IPS-20b (cell line): ENCODE results near the gene SAMD14.
A peak's percentile ranks its signal among the peaks of the same experiment; 100 is the strongest.

Source experiments
- H3K27ac ChIP-seq: one replicate; pipeline ENCODE4 v1.5.1; 2013; ENCODE audit warnings: low read length
- H3K27me3 ChIP-seq: 2 replicates; pipeline ENCODE4 v1.6.1; 2013; ENCODE audit warnings: mild to moderate bottlenecking, low read length, inconsistent platforms; ENCODE audit not compliant: insufficient read depth
- H3K36me3 ChIP-seq: 2 replicates; pipeline ENCODE4 v1.6.1; 2013; ENCODE audit warnings: low read depth, mild to moderate bottlenecking, inconsistent platforms, low read length, moderate library complexity; ENCODE audit not compliant: insufficient read depth
- H3K4me1 ChIP-seq: 2 replicates; pipeline ENCODE4 v1.6.1; 2013; ENCODE audit warnings: mild to moderate bottlenecking, control low read depth, inconsistent platforms, low read length, moderate library complexity; ENCODE audit not compliant: insufficient read depth
- H3K4me3 ChIP-seq: 2 replicates; pipeline ENCODE4 v1.5.1; 2013; ENCODE audit warnings: mild to moderate bottlenecking, low read length, inconsistent platforms
- H3K9ac ChIP-seq: 2 replicates; pipeline ENCODE4 v1.6.1; 2013; ENCODE audit warnings: low read depth, mild to moderate bottlenecking, inconsistent platforms, low read length, moderate library complexity
- H3K9me3 ChIP-seq: 2 replicates; pipeline ENCODE4 v1.6.1; 2013; ENCODE audit warnings: mild to moderate bottlenecking, low read depth, low read length, inconsistent platforms; ENCODE audit not compliant: insufficient read depth

SAMD14 gene

GRCh38 chr17:50151937-50152547, 22.1 kb upstream of the SAMD14 start:
- H3K4me1 ChIP-seq, result peaks cover 17% of the 10 kb centered on the region; the same call in 1 of the 2 replicates
- H3K27me3 ChIP-seq, result peaks cover 17% of the 10 kb centered on the region
- peak overlapping the region; percentile 66 for H3K4me3 ChIP-seq
- no peaks in the 10 kb centered on the region for H3K9me3 ChIP-seq
- peak overlapping the region; percentile 96 for H3K27ac ChIP-seq
- no peaks in the 10 kb centered on the region for H3K36me3 ChIP-seq
- peak overlapping the region; percentile 73; the same call in 1 of the 2 replicates for H3K9ac ChIP-seq

GRCh38 chr17:50151041-50151936, 21.3 kb upstream of the SAMD14 start:
- Histone ChIP-seq H3K27me3 (peaks cover 17% of the 10 kb centered on the region), H3K9me3 (no peaks in the 10 kb centered on the region), H3K27ac (no peak overlapping the region), H3K4me3 (peak overlapping the region; percentile 68), H3K4me1 (peaks cover 17% of the 10 kb centered on the region; the same call in 1 of the 2 replicates), H3K36me3 (no peaks in the 10 kb centered on the region), H3K9ac (peak overlapping the region; percentile 46; the same call in 1 of the 2 replicates)

- H3K27me3 ChIP-seq, result peaks cover 17% of the 10 kb centered on the region
- peaks cover 16% of the 10 kb centered on the region; the same call in 1 of the 2 replicates for H3K4me1 ChIP-seq
- H3K27ac ChIP-seq, result no peak within 1 kb of the TSS
- H3K36me3 ChIP-seq, result no peaks in the 10 kb centered on the region
- no peaks in the 10 kb centered on the region for H3K9me3 ChIP-seq
- H3K9ac ChIP-seq, result peak within 1 kb of the TSS; percentile 46; the same call in 1 of the 2 replicates
- peak within 1 kb of the TSS; percentile 68 for H3K4me3 ChIP-seq
Measured at GRCh38 chr17:50150354-50151040, 20.5 kb upstream of the SAMD14 start, which contains the start of gene PPP1R9B. TSS of gene PPP1R9B (minus strand) at chr17:50150677. CDS start at chr17:50150513, 164 bp downstream.

- no peaks in the 10 kb centered on the region for H3K9me3 ChIP-seq
- H3K4me3 ChIP-seq, result peak overlapping the region; percentile 68; the same call in 1 of the 2 replicates
- H3K4me1 ChIP-seq, result peaks cover 12% of the 10 kb centered on the region; the same call in 1 of the 2 replicates
- peaks cover 17% of the 10 kb centered on the region for H3K27me3 ChIP-seq
- H3K9ac ChIP-seq, result no peak overlapping the region
- H3K27ac ChIP-seq, result no peak overlapping the region
- H3K36me3 ChIP-seq, result peaks cover 5% of the 10 kb centered on the region
Measured at GRCh38 chr17:50149417-50150353, 19.7 kb upstream of the SAMD14 start.

GRCh38 chr17:50149091-50149416, 19.1 kb upstream of the SAMD14 start:
- Histone ChIP-seq H3K4me1 (peaks cover 12% of the 10 kb centered on the region; the same call in 1 of the 2 replicates), H3K27ac (no peak overlapping the region), H3K9ac (no peak overlapping the region), H3K9me3 (no peaks in the 10 kb centered on the region), H3K36me3 (peaks cover 11% of the 10 kb centered on the region), H3K27me3 (peaks cover 17% of the 10 kb centered on the region), H3K4me3 (peak overlapping the region; percentile 68; the same call in 1 of the 2 replicates)

GRCh38 chr17:50148226-50149090, 18.5 kb upstream of the SAMD14 start:
- peak overlapping the region; percentile 32; the same call in 1 of the 2 replicates for H3K9ac ChIP-seq
- no peaks in the 10 kb centered on the region for H3K9me3 ChIP-seq
- peaks cover 16% of the 10 kb centered on the region for H3K36me3 ChIP-seq
- H3K4me3 ChIP-seq, result peak overlapping the region; percentile 56
- H3K4me1 ChIP-seq, result peaks cover 12% of the 10 kb centered on the region; the same call in 1 of the 2 replicates
- peaks cover 17% of the 10 kb centered on the region for H3K27me3 ChIP-seq
- H3K27ac ChIP-seq, result no peak overlapping the region

- H3K27ac ChIP-seq, result no peak overlapping the region
Measured at GRCh38 chr17:50147841-50148225, 17.9 kb upstream of the SAMD14 start.

GRCh38 chr17:50146927-50147665, 17.1 kb upstream of the SAMD14 start:
- H3K36me3 ChIP-seq, result peaks cover 27% of the 10 kb centered on the region
- peaks cover 5% of the 10 kb centered on the region; the same call in 1 of the 2 replicates for H3K4me1 ChIP-seq
- no peak overlapping the region; the same call in 1 of the 2 replicates for H3K4me3 ChIP-seq
- peaks cover 17% of the 10 kb centered on the region for H3K27me3 ChIP-seq
- no peak overlapping the region for H3K9ac ChIP-seq
- no peak overlapping the region for H3K27ac ChIP-seq
- no peaks in the 10 kb centered on the region for H3K9me3 ChIP-seq

More at GRCh38 chr17:50147841-50148225, 17.9 kb upstream of the SAMD14 start:
- Histone ChIP-seq H3K9me3 (no peaks in the 10 kb centered on the region), H3K4me3 (peak overlapping the region; percentile 56), H3K27me3 (peaks cover 17% of the 10 kb centered on the region), H3K36me3 (peaks cover 20% of the 10 kb centered on the region), H3K9ac (no peak overlapping the region), H3K4me1 (peaks cover 12% of the 10 kb centered on the region; the same call in 1 of the 2 replicates)

- no peak overlapping the region for H3K4me3 ChIP-seq
- H3K4me1 ChIP-seq, result peaks cover 5% of the 10 kb centered on the region; the same call in 1 of the 2 replicates
- H3K9me3 ChIP-seq, result no peaks in the 10 kb centered on the region
- no peak overlapping the region for H3K9ac ChIP-seq
- no peak overlapping the region for H3K27ac ChIP-seq
- peaks cover 17% of the 10 kb centered on the region for H3K27me3 ChIP-seq
- H3K36me3 ChIP-seq, result peaks cover 27% of the 10 kb centered on the region
Measured at GRCh38 chr17:50146230-50146926, 16.4 kb upstream of the SAMD14 start.
